Activated T-cell treated with anti-CD3 and anti-CD28 coated beads, Interleukin-2, amount 50 U/mL, for 24 hours (primary cell): ENCODE results near the gene RFX6.

Source experiments
- DNase-seq: peaks from one replicate; pipeline ENCODE4 v3.0.0-alpha.2; 2020
- H3K27ac Mint-ChIP-seq: 2 replicates; pipeline ENCODE4 v1.8.0; 2020; ENCODE audit warnings: mild to moderate bottlenecking, mixed read lengths
- H3K27me3 Mint-ChIP-seq: 2 replicates; pipeline ENCODE4 v1.8.0; 2020; ENCODE audit warnings: mixed read lengths
- H3K36me3 Mint-ChIP-seq: 2 replicates; pipeline ENCODE4 v1.8.0; 2020; ENCODE audit warnings: low read depth, mixed read lengths
- H3K4me1 Mint-ChIP-seq: 2 replicates; pipeline ENCODE4 v1.8.0; 2020; ENCODE audit warnings: low read depth, mixed read lengths
- H3K4me3 Mint-ChIP-seq: 2 replicates; pipeline ENCODE4 v1.8.0; 2020; ENCODE audit warnings: mild to moderate bottlenecking, moderate library complexity, mixed read lengths
- H3K9me3 Mint-ChIP-seq: 2 replicates; pipeline ENCODE4 v1.8.0; 2020; ENCODE audit warnings: mixed read lengths

The RFX6 gene

GRCh38 chr6:116877743-116878142 lies 701 bp downstream of the RFX6 start:
- no peak for DNase-seq
- Mint-ChIP-seq H3K9me3 (no peaks in the 10 kb centered on the region), H3K36me3 (no peaks in the 10 kb centered on the region), H3K4me1 (peaks cover 10% of the 10 kb centered on the region), H3K4me3 (no peak overlapping the region), H3K27me3 (peaks cover 39% of the 10 kb centered on the region), H3K27ac (no peak overlapping the region)

DNA sequence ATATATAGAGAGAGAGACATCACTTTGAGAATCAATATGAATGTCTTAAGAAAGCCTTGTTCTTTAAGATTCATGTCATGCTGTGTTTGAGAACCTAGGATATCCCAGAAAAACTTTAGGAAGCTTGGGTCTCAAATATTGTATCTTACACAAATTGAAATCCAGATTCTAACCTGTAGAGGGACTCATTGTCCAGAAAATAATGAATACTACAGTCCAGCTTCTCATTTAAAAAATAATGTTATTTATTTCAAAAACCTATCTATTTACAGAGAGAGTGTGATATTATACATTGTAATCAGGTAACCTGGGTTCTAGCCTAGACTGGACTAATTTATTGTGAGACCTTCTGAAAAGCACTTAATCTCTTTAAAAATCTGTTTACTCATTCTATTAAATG lies 4.2 kb downstream of the RFX6 start:
- DNase-seq, result no peak
- Mint-ChIP-seq H3K27me3 (peaks cover 17% of the 10 kb centered on the region), H3K4me1 (peaks cover 7% of the 10 kb centered on the region), H3K36me3 (no peaks in the 10 kb centered on the region), H3K9me3 (no peaks in the 10 kb centered on the region), H3K27ac (no peak overlapping the region), H3K4me3 (no peak overlapping the region)

DNA sequence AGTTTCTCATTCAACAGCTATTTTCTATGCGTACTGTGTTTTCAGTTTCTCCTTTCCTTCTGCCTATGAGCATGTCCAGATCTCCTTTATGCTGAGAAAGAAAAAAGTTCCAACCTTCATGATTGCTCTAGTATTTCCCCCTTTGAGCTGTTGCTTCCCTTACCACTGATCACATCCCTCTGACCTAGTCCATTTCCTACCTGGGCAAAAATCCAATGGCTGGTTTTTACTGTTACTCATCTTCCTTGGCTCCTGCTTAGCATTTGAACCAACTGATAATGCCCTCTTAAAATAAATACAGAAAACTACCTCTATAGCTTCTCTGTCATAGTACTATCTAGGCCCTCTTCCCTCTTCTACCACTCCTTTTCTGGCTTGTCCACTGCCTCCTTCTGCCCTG lies 6.0 kb downstream of the RFX6 start:
- no peaks in the 10 kb centered on the region for H3K36me3 Mint-ChIP-seq
- H3K4me3 Mint-ChIP-seq, result no peak overlapping the region
- no peak overlapping the region for H3K27ac Mint-ChIP-seq
- DNase-seq, result no peak
- no peaks in the 10 kb centered on the region for H3K4me1 Mint-ChIP-seq
- H3K27me3 Mint-ChIP-seq, result peaks cover 2% of the 10 kb centered on the region
- no peaks in the 10 kb centered on the region for H3K9me3 Mint-ChIP-seq

- no peaks in the 10 kb centered on the region for H3K36me3 Mint-ChIP-seq
- no peak for DNase-seq
- no peaks in the 10 kb centered on the region for H3K4me1 Mint-ChIP-seq
- H3K27me3 Mint-ChIP-seq, result no peaks in the 10 kb centered on the region
- H3K4me3 Mint-ChIP-seq, result no peak overlapping the region
- no peak overlapping the region for H3K27ac Mint-ChIP-seq
- no peaks in the 10 kb centered on the region for H3K9me3 Mint-ChIP-seq
Observed at GRCh38 chr6:116884530-116884929, 7.5 kb downstream of the RFX6 start.

DNA sequence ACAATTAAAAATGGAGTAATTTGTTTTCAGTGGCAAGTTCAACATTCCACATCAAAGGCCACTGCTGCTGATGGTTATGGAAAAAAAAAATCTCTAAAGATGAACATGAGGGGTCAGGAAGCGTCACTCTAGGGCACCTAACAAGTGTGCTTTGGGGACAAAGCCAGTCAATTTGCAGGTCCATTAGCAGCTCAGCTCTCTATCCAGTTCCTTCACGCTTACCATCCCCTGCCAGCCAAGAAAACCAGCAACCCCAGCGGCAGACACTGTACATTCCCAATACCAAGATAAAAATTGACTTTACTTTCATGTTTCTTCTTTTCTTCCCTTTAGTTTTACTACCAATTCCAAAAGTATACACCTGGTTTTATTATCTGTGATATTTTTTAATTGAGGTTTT lies 10.1 kb downstream of the RFX6 start:
- Mint-ChIP-seq H3K4me3 (no peak overlapping the region), H3K27me3 (no peaks in the 10 kb centered on the region), H3K27ac (no peak overlapping the region), H3K4me1 (no peaks in the 10 kb centered on the region), H3K9me3 (no peaks in the 10 kb centered on the region), H3K36me3 (no peaks in the 10 kb centered on the region)
- DNase-seq, result no peak

- DNase-seq, result no peak
- no peaks in the 10 kb centered on the region for H3K9me3 Mint-ChIP-seq
- H3K36me3 Mint-ChIP-seq, result no peaks in the 10 kb centered on the region
- H3K4me1 Mint-ChIP-seq, result no peaks in the 10 kb centered on the region
- no peak overlapping the region for H3K27ac Mint-ChIP-seq
- H3K27me3 Mint-ChIP-seq, result no peaks in the 10 kb centered on the region
- H3K4me3 Mint-ChIP-seq, result no peak overlapping the region
Observed at GRCh38 chr6:116887894-116888293, 10.9 kb downstream of the RFX6 start.

DNA sequence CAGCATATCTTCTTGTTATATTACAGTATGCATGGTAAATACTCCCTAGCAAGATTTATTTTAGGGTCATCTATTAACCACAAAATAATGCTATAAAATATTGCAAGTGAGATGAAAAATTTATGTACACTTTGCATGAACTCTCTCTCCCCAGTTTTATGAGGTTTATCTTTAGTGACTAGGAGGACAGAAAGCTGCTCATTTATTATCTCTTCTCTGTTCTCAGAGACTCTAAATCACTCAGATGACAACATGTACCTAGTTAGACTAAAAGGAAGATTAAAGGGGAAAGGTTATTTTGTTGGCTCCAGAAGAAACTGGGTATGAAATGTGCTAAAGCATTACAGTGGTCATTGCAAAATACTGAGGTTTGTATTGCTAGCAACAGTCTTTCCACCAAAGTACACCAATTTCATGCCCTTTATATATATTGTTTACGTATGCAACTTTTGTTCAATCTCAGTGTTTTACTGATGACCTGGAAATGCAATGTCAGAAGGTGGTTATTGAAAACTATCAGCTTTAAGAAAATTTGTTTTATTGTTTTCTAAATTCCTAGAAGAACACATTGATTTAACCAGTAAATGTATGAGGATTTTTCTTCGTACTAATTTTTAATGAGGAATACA lies 11.8 kb downstream of the RFX6 start:
- Mint-ChIP-seq H3K36me3 (no peaks in the 10 kb centered on the region), H3K4me3 (no peak overlapping the region), H3K27me3 (no peaks in the 10 kb centered on the region), H3K4me1 (no peaks in the 10 kb centered on the region), H3K9me3 (no peaks in the 10 kb centered on the region), H3K27ac (no peak overlapping the region)
- DNase-seq, result no peak

DNA sequence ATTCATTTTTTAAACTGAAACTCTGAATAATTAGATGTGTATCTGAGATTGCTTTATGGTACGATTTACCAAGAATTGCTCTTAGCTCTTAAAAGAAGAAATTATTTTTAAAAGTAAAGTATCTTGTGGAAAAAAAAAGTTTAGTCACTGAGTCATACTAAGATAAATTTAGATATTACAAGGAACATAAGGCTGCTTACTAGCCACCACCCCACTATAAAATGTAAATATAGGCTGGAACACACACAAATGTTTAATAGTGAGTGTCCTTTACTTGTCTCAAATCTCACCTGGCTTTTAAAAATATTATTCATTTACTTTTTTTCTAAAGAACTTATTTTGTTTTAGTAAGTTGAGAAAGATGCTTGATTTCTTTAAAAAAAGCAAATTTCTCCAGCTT lies 17.6 kb downstream of the RFX6 start:
- no peak overlapping the region for H3K27ac Mint-ChIP-seq
- no peaks in the 10 kb centered on the region for H3K36me3 Mint-ChIP-seq
- H3K9me3 Mint-ChIP-seq, result no peaks in the 10 kb centered on the region
- no peaks in the 10 kb centered on the region for H3K27me3 Mint-ChIP-seq
- no peak overlapping the region for H3K4me3 Mint-ChIP-seq
- no peak for DNase-seq
- H3K4me1 Mint-ChIP-seq, result no peaks in the 10 kb centered on the region

DNA sequence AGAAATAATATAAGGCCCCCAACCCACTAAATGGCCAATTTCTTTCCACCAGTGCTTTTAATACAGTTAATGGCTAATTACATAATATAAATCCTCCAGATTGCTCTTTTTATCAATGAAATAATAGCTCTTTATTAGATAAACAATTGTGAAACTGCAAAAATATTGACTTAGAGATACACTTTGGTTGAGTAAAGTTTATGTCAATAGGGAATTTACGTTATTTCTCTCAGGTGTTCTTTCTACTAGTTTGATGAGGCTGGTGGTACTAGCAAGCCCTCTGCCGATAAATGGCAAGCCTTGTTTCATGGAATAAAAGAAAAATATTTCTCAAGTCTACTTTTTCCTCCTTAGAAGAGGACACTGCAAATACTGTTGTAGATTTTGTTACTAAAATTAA lies 18.9 kb downstream of the RFX6 start:
- H3K27me3 Mint-ChIP-seq, result no peaks in the 10 kb centered on the region
- no peaks in the 10 kb centered on the region for H3K4me1 Mint-ChIP-seq
- no peak overlapping the region for H3K27ac Mint-ChIP-seq
- H3K4me3 Mint-ChIP-seq, result no peak overlapping the region
- H3K36me3 Mint-ChIP-seq, result no peaks in the 10 kb centered on the region
- DNase-seq, result no peak
- H3K9me3 Mint-ChIP-seq, result no peaks in the 10 kb centered on the region

GRCh38 chr6:116902634-116903033 lies 25.6 kb downstream of the RFX6 start:
- H3K27ac Mint-ChIP-seq, result no peak overlapping the region
- H3K4me3 Mint-ChIP-seq, result no peak overlapping the region
- peaks cover 8% of the 10 kb centered on the region for H3K9me3 Mint-ChIP-seq
- H3K27me3 Mint-ChIP-seq, result no peaks in the 10 kb centered on the region
- no peaks in the 10 kb centered on the region for H3K36me3 Mint-ChIP-seq
- H3K4me1 Mint-ChIP-seq, result no peaks in the 10 kb centered on the region
- DNase-seq, result no peak

DNA sequence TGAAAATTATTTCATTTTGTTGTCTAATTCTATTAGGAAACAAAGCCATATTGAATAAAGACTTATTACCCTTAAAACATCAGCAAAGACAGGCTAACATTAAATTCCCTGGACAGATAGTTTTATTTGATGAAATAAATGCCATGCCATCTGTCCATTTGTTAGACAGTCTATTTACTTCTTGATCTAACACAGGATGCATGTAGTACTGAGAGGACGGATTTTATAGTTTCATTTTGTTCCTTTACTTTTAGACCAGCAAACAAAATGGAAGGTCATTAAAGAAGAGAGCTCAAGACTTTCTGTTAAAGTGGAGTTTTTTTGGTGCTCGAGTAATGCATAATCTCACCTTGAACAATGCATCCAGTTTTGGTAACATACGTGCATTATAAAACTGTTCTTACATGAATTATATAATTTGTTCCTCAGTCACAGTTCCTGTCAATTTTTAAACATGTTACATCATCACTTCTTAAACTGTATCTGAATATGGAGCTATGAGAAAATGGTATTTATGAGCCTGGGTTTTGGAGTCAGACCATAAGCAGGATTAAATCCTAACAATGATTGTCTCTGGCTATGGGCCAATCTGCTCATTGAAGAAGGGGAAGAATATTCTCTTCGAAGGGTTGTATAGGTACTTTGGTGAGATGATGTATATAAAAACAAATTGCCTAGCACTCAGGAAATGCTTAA lies 46.0 kb downstream of the RFX6 start:
- Mint-ChIP-seq H3K27me3 (no peaks in the 10 kb centered on the region), H3K27ac (no peak overlapping the region), H3K36me3 (no peaks in the 10 kb centered on the region), H3K4me1 (no peaks in the 10 kb centered on the region), H3K4me3 (no peak overlapping the region), H3K9me3 (no peaks in the 10 kb centered on the region)
- no peak for DNase-seq

- Mint-ChIP-seq H3K4me3 (no peak overlapping the region), H3K9me3 (no peaks in the 10 kb centered on the region), H3K4me1 (no peaks in the 10 kb centered on the region), H3K36me3 (no peaks in the 10 kb centered on the region), H3K27me3 (no peaks in the 10 kb centered on the region), H3K27ac (no peak overlapping the region)
- DNase-seq, result no peak
Observed at GRCh38 chr6:116924245-116924644, 47.2 kb downstream of the RFX6 start.

DNA sequence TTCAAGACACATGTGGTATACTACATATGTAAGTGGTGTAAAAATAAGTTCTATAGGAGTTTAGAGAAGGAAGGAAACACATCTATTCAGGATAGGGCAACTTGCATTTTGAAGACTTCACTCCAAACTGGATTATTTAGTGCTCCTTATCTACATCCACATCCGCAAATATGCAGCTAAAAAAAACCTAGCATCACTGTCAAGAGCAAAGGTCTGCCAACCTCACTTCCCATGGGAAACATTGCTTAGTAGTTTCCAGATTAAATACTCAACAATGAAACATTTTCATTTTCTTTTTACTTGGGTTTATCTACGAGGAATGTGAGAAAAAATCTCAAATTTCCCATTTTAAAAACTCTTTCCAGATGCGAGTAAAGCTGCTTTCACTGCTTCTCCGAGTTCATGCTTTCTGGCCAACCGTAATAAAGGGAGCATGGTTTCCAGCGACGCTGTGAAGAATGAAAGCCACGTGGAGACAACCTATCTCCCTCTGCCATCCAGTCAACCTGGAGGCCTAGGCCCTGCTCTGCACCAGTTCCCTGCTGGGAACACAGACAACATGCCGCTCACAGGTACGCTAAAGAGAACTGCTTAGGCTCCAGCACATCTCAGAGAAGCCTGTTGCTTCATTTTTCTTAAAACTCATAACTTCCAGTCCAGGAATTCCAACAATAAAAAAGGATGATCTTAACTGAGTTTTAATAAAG lies 48.2 kb downstream of the RFX6 start:
- Mint-ChIP-seq H3K27ac (no peak overlapping the region), H3K9me3 (no peaks in the 10 kb centered on the region), H3K4me3 (no peak overlapping the region), H3K36me3 (no peaks in the 10 kb centered on the region), H3K27me3 (no peaks in the 10 kb centered on the region), H3K4me1 (no peaks in the 10 kb centered on the region)
- DNase-seq, result no peak

DNA sequence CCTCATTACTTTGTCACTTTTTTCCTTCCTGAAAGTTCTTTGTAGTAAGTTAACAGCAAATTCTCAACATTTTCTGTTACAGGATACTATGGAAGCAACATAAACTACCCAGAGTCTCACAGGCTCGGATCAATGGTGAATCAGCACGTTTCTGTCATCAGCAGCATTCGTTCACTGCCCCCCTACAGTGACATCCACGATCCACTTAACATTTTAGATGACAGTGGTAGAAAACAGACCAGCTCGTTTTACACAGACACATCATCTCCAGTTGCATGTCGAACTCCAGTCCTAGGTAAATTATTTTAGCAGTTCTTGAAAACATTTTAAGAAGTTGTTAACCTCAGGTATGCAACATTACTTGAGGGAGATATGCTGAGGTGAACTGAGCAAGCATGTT lies 51.6 kb downstream of the RFX6 start:
- no peaks in the 10 kb centered on the region for H3K36me3 Mint-ChIP-seq
- no peaks in the 10 kb centered on the region for H3K27me3 Mint-ChIP-seq
- H3K9me3 Mint-ChIP-seq, result no peaks in the 10 kb centered on the region
- H3K4me1 Mint-ChIP-seq, result no peaks in the 10 kb centered on the region
- no peak overlapping the region for H3K4me3 Mint-ChIP-seq
- H3K27ac Mint-ChIP-seq, result no peak overlapping the region
- no peak for DNase-seq

GRCh38 chr6:116929825-116930224 lies 52.8 kb downstream of the RFX6 start:
- H3K4me1 Mint-ChIP-seq, result no peaks in the 10 kb centered on the region
- no peak overlapping the region for H3K27ac Mint-ChIP-seq
- no peak for DNase-seq
- no peak overlapping the region for H3K4me3 Mint-ChIP-seq
- H3K27me3 Mint-ChIP-seq, result no peaks in the 10 kb centered on the region
- no peaks in the 10 kb centered on the region for H3K9me3 Mint-ChIP-seq
- H3K36me3 Mint-ChIP-seq, result no peaks in the 10 kb centered on the region
